HEK293 (cell line): Measurements from ENCODE around the gene ADAMTSL3.

ENCODE experiments used
- CTCF ChIA-PET: fragments of 350-600 bp; formaldehyde crosslinking; extraction: SDS; loops from one replicate; lab custom pipeline; 2021; ENCODE audit warnings: antibody characterized with exemption; lab: Yijun Ruan, JAX
- POLR2A ChIA-PET: fragments of 300-600 bp; formaldehyde crosslinking; extraction: SDS; loops from one replicate; lab custom pipeline; 2020; ENCODE audit warnings: antibody characterized with exemption, inconsistent platforms; lab: Yijun Ruan, JAX
- H3K27ac ChIP-seq: fragments of 200-500 bp; sonication (Bioruptor generic); 2 replicates; pipeline ENCODE4 v1.5.1; 2014; ENCODE audit warnings: low read depth, low read length, control low read depth, inconsistent platforms; ENCODE audit errors: extremely low read depth
- H3K36me3 ChIP-seq, 2 experiments: fragments of 200-500 bp in 1 of 2; sonication (Bioruptor generic) in 1 of 2; 1 replicate in 1 of 2; 2 replicates in 1 of 2; pipeline ENCODE4 v1.5.1; 2014 to 2017; ENCODE audit warnings: inconsistent platforms in 2 of 2, low read length in 2 of 2; ENCODE audit not compliant: control insufficient read depth in 2 of 2, insufficient read depth in 1 of 2
- H3K4me1 ChIP-seq: fragments of 200-500 bp; sonication (Bioruptor generic); 2 replicates; pipeline ENCODE4 v1.5.1; 2014; ENCODE audit warnings: mild to moderate bottlenecking, low read length, inconsistent platforms; ENCODE audit not compliant: control insufficient read depth, insufficient read depth
- H3K4me3 ChIP-seq: 2 replicates; pipeline ENCODE4 v1.5.1; 2011; ENCODE audit warnings: low read depth, mild to moderate bottlenecking, control low read depth, low read length, moderate library complexity
- H3K9me3 ChIP-seq: fragments of 200-500 bp; sonication (Bioruptor generic); 2 replicates; pipeline ENCODE4 v1.5.1; 2014; ENCODE audit warnings: low read depth, low read length, inconsistent platforms; ENCODE audit not compliant: control insufficient read depth, insufficient read depth
- GLIS2 ChIP-seq: fragments of 450-650 bp; formaldehyde crosslinking; IDR thresholded peaks from 2 replicates; pipeline ENCODE4 v1.5.1; 2016; ENCODE audit warnings: missing biosample characterization, missing genetic modification characterization
- IKZF3 ChIP-seq: fragments of 450-650 bp; IDR thresholded peaks from 2 replicates; pipeline ENCODE4 v1.5.0; 2018; ENCODE audit warnings: missing biosample characterization, mild to moderate bottlenecking, missing genetic modification characterization, moderate library complexity
- MEIS1 ChIP-seq: sonication (generic); formaldehyde crosslinking; IDR thresholded peaks from 2 replicates; pipeline ENCODE4 v1.8.1; 2022; ENCODE audit warnings: missing genetic modification reagents, mild to moderate bottlenecking, borderline replicate concordance
- SCRT2 ChIP-seq: fragments of 450-650 bp; formaldehyde crosslinking; IDR thresholded peaks from 2 replicates; pipeline ENCODE4 v1.5.1; 2016; ENCODE audit warnings: missing biosample characterization, missing genetic modification characterization
- ZFP69B ChIP-seq: fragments of 450-650 bp; formaldehyde crosslinking; IDR thresholded peaks from 2 replicates; pipeline ENCODE4 v1.5.1; 2016; ENCODE audit warnings: missing biosample characterization, missing genetic modification characterization
- ZNF16 ChIP-seq: fragments of 450-650 bp; formaldehyde crosslinking; IDR thresholded peaks from 2 replicates; pipeline ENCODE4 v1.5.1; 2016; ENCODE audit warnings: low read depth, missing biosample characterization, missing genetic modification characterization
- ZNF274 ChIP-seq, 2 experiments: fragments of 200-500 bp in 1 of 2; fragments of 450-650 bp in 1 of 2; sonication (Bioruptor generic) in 1 of 2; formaldehyde crosslinking in 1 of 2; IDR thresholded peaks; 2 replicates each; pipeline versions ENCODE4 v1.5.1 to v1.6.1; 2014 to 2016; ENCODE audit warnings: borderline replicate concordance in 1 of 2, inconsistent platforms in 1 of 2, low read length in 1 of 2, missing biosample characterization in 1 of 2, missing genetic modification characterization in 1 of 2
- ZNF302 ChIP-seq: fragments of 450-650 bp; formaldehyde crosslinking; IDR thresholded peaks from 2 replicates; pipeline ENCODE4 v1.5.1; 2016; ENCODE audit warnings: missing biosample characterization, missing genetic modification characterization, low read depth
- ZNF426 ChIP-seq: fragments of 450-650 bp; formaldehyde crosslinking; IDR thresholded peaks from 2 replicates; pipeline ENCODE4 v1.5.1; 2017; ENCODE audit warnings: missing biosample characterization, missing genetic modification characterization, mild to moderate bottlenecking, inconsistent platforms, moderate library complexity
- ZNF561 ChIP-seq: fragments of 450-650 bp; IDR thresholded peaks from 2 replicates; pipeline ENCODE4 v1.5.1; 2018; ENCODE audit warnings: missing biosample characterization, missing genetic modification characterization, borderline replicate concordance
- ZNF768 ChIP-seq: fragments of 450-650 bp; formaldehyde crosslinking; IDR thresholded peaks from 2 replicates; pipeline ENCODE4 v1.5.1; 2018; ENCODE audit warnings: missing biosample characterization, mild to moderate bottlenecking, missing genetic modification characterization
- TF ChIP-seq, protein P1 (sequence below): fragments of 450-650 bp; formaldehyde crosslinking; IDR thresholded peaks from 2 replicates; pipeline ENCODE4 v1.5.1; 2016; ENCODE audit warnings: missing biosample characterization, missing genetic modification characterization, borderline replicate concordance
- TF ChIP-seq, protein P2 (sequence below): fragments of 450-650 bp; formaldehyde crosslinking; IDR thresholded peaks from 2 replicates; pipeline ENCODE4 v1.5.0; 2017; ENCODE audit warnings: missing biosample characterization, missing genetic modification characterization, borderline replicate concordance

ADAMTSL3 gene

DNA sequence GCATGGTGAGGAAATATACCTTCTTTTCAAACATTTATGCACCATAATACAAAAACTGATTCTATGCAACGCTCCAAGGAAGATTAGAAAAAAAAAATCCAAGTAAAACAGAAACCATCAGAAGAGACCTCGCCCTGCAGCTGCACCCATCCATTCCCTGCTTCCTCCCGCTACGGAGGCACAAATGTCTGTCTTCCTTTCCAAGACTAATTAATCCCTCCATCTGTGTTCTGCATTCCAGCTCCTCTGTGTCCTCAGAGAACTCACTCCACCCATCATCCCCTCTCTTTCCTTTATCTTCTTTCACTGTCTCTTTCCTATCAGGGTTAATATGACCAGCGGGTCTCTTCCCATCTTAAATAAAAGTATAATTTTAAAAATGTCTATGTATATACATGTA lies 196.1 kb downstream of the ADAMTSL3 start:
- Histone ChIP-seq H3K4me3 (no peak overlapping the region), H3K36me3 (no peaks in the 10 kb centered on the region), H3K9me3 (no peaks in the 10 kb centered on the region), H3K4me1 (no peaks in the 10 kb centered on the region), H3K27ac (no peak overlapping the region)
- POLR2A ChIA-PET = no interaction called here
- TF ChIP-seq ZNF426 (tag by site-specific recombination) = no peak
- TF ChIP-seq IKZF3 (tag by site-specific recombination) = no peak
- no peak for TF ChIP-seq ZNF274 (IDR thresholded peaks at IDR 0.05; ENCODE audit: low read length)
- peak; percentile 67; the same call in 1 of the 2 replicates for TF ChIP-seq ZNF274 (tag by site-specific recombination; IDR thresholded peaks at IDR 0.05; ENCODE audit: borderline replicate concordance)
- TF ChIP-seq ZFP69B (tag by site-specific recombination) = no peak
- CTCF ChIA-PET = interaction anchor here (0.6 kb wide), 1 partner anchor 246 kb away, joined by 3 read pairs; no protein-coding TSS in a partner anchor

DNA sequence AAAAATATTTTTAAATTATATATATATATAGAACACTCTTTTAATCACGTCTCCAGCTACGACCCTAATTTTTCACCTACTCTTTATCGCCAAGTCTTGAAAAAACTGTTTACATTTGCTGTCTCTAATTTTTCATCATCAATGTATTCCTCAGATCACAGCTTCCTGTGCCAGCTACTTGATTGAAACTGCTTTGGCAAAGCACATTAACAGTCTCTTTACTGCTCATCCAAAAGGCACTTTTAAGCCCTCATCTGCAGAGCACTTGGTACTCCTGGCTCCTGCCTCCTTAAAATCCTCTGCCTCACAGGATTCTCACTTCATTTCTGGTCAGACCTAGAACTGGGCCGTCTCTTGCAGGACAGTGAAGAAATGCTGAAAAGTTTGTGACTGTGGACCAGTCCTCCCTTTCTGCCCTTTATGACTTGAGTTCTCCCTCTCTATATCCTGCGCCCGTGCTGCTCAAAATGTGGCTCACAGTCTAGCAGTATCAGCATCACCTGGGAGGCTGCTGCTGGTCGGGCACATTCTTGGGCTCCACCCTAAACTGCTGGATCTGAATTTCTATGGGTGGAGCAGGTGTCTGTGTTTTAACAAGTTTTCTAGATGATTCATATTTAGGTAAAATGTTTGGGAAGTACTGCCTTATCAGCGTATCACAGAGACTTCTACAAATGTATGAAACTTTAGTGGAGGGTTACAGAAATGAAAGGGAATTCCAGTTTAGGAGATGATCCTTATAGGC lies 196.8 kb downstream of the ADAMTSL3 start:
- TF ChIP-seq, protein P1, sequence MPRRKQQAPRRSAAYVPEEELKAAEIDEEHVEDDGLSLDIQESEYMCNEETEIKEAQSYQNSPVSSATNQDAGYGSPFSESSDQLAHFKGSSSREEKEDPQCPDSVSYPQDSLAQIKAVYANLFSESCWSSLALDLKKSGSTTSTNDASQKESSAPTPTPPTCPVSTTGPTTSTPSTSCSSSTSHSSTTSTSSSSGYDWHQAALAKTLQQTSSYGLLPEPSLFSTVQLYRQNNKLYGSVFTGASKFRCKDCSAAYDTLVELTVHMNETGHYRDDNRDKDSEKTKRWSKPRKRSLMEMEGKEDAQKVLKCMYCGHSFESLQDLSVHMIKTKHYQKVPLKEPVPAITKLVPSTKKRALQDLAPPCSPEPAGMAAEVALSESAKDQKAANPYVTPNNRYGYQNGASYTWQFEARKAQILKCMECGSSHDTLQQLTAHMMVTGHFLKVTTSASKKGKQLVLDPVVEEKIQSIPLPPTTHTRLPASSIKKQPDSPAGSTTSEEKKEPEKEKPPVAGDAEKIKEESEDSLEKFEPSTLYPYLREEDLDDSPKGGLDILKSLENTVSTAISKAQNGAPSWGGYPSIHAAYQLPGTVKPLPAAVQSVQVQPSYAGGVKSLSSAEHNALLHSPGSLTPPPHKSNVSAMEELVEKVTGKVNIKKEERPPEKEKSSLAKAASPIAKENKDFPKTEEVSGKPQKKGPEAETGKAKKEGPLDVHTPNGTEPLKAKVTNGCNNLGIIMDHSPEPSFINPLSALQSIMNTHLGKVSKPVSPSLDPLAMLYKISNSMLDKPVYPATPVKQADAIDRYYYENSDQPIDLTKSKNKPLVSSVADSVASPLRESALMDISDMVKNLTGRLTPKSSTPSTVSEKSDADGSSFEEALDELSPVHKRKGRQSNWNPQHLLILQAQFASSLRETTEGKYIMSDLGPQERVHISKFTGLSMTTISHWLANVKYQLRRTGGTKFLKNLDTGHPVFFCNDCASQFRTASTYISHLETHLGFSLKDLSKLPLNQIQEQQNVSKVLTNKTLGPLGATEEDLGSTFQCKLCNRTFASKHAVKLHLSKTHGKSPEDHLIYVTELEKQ (tag by site-specific recombination) = no peak
- TF ChIP-seq SCRT2 = no peak
- ChIA-PET POLR2A (no interaction called here), CTCF (interaction anchor here (0.6 kb wide), 1 partner anchor 246 kb away, joined by 3 read pairs; no protein-coding TSS in a partner anchor)
- Histone ChIP-seq H3K36me3 (no peaks in the 10 kb centered on the region), H3K9me3 (no peaks in the 10 kb centered on the region), H3K4me3 (no peak overlapping the region), H3K4me1 (no peaks in the 10 kb centered on the region), H3K27ac (no peak overlapping the region)

DNA sequence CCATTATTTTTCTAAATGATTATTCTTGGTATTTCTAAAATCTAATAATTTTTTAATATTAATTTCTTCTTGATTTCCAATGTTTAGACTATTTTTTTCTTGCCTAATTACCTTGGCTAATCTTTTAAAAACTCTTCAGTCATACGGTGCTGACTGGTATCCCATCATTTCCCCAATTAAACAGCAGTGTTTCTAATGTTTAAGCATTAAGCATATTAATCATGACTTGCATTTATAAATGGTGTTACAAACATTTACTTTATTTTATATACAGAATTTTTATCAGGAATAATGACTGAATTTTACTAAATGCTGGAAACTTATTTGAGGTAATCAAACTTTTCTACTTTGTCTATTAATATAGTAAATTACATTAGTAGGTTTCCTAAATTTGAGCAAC lies 199.3 kb downstream of the ADAMTSL3 start:
- H3K4me3 ChIP-seq = no peak overlapping the region
- no peaks in the 10 kb centered on the region for H3K9me3 ChIP-seq
- H3K4me1 ChIP-seq = no peaks in the 10 kb centered on the region
- no peak overlapping the region for H3K27ac ChIP-seq
- CTCF ChIA-PET = interaction anchor here (0.7 kb wide), 1 partner anchor 17 kb away, joined by 3 read pairs; no protein-coding TSS in a partner anchor
- POLR2A ChIA-PET = no interaction called here
- no peaks in the 10 kb centered on the region for H3K36me3 ChIP-seq
- TF ChIP-seq, protein P2, sequence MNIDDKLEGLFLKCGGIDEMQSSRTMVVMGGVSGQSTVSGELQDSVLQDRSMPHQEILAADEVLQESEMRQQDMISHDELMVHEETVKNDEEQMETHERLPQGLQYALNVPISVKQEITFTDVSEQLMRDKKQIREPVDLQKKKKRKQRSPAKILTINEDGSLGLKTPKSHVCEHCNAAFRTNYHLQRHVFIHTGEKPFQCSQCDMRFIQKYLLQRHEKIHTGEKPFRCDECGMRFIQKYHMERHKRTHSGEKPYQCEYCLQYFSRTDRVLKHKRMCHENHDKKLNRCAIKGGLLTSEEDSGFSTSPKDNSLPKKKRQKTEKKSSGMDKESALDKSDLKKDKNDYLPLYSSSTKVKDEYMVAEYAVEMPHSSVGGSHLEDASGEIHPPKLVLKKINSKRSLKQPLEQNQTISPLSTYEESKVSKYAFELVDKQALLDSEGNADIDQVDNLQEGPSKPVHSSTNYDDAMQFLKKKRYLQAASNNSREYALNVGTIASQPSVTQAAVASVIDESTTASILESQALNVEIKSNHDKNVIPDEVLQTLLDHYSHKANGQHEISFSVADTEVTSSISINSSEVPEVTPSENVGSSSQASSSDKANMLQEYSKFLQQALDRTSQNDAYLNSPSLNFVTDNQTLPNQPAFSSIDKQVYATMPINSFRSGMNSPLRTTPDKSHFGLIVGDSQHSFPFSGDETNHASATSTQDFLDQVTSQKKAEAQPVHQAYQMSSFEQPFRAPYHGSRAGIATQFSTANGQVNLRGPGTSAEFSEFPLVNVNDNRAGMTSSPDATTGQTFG (tag by site-specific recombination) = no peak
- TF ChIP-seq ZNF302 (tag by site-specific recombination) (no peak), MEIS1 (no peak), ZNF16 (tag by site-specific recombination) (no peak), GLIS2 (no peak), ZNF768 (tag by site-specific recombination) (no peak), ZNF561 (tag by site-specific recombination) (no peak)
